Fibroblast of mammary gland (primary cell): ENCODE results near the gene PATJ.

Source experiments
- DNase-seq: peaks from one replicate; pipeline ENCODE4 v3.0.0-alpha.2; 2010; ENCODE audit warnings: low read depth
- H3K4me3 ChIP-seq: 2 replicates; pipeline ENCODE4 v1.5.1; 2011; ENCODE audit warnings: low read depth, mild to moderate bottlenecking, low read length, moderate library complexity; ENCODE audit not compliant: control insufficient read depth
- CTCF ChIP-seq: conservative IDR thresholded peaks from 2 replicates; pipeline ENCODE4 v1.5.1; 2011; ENCODE audit warnings: low read depth, low read length, inconsistent platforms; ENCODE audit not compliant: control insufficient read depth, insufficient read depth

The PATJ gene

GRCh38 chr1:62076286-62076685, 334.0 kb downstream of the PATJ start:
- DNase-seq = peak; percentile 88
- no peak for TF ChIP-seq CTCF
- H3K4me3 ChIP-seq = no peak overlapping the region

GRCh38 chr1:62077821-62078220, 335.5 kb downstream of the PATJ start:
- H3K4me3 ChIP-seq = no peak overlapping the region
- no peak for TF ChIP-seq CTCF
- DNase-seq = no peak

- TF ChIP-seq CTCF = peak; percentile 98
- DNase-seq = peak; percentile 49
- no peak overlapping the region for H3K4me3 ChIP-seq
Measured at GRCh38 chr1:62082456-62083363, 340.4 kb downstream of the PATJ start.

GRCh38 chr1:62084310-62084890, 342.1 kb downstream of the PATJ start:
- TF ChIP-seq CTCF = no peak
- DNase-seq = peak; percentile 3

GRCh38 chr1:62088439-62088838, 346.2 kb downstream of the PATJ start:
- H3K4me3 ChIP-seq = no peak overlapping the region
- DNase-seq = no peak
- TF ChIP-seq CTCF = no peak

More at GRCh38 chr1:62084310-62084890, 342.1 kb downstream of the PATJ start:
- H3K4me3 ChIP-seq = no peak overlapping the region

GRCh38 chr1:62089570-62089969, 347.3 kb downstream of the PATJ start:
- DNase-seq = no peak
- TF ChIP-seq CTCF = no peak
- H3K4me3 ChIP-seq = no peak overlapping the region
